ENCODE data around the gene B4GALT2.

GRCh38 chr1:44040418-44040817 is 61.4 kb downstream of the B4GALT2 start:
- TF ChIP-seq, protein P1, sequence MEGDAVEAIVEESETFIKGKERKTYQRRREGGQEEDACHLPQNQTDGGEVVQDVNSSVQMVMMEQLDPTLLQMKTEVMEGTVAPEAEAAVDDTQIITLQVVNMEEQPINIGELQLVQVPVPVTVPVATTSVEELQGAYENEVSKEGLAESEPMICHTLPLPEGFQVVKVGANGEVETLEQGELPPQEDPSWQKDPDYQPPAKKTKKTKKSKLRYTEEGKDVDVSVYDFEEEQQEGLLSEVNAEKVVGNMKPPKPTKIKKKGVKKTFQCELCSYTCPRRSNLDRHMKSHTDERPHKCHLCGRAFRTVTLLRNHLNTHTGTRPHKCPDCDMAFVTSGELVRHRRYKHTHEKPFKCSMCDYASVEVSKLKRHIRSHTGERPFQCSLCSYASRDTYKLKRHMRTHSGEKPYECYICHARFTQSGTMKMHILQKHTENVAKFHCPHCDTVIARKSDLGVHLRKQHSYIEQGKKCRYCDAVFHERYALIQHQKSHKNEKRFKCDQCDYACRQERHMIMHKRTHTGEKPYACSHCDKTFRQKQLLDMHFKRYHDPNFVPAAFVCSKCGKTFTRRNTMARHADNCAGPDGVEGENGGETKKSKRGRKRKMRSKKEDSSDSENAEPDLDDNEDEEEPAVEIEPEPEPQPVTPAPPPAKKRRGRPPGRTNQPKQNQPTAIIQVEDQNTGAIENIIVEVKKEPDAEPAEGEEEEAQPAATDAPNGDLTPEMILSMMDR (IDR thresholded peaks at IDR 0.05; ENCODE audit: insufficient read depth, low read depth, low read length) = no peak
- no peak for TF ChIP-seq EZH2 (IDR thresholded peaks at IDR 0.05; ENCODE audit: insufficient read depth, low read length)
